ENCODE results near the gene VSTM2B. TPM values are rescaled to one million over a fixed set of nuclear protein-coding genes. Genes with fewer than 3 reads are reported as not detected.

VSTM2B gene
- total RNA-seq, 4 donors from 2014 or later, result not detected

DNA sequence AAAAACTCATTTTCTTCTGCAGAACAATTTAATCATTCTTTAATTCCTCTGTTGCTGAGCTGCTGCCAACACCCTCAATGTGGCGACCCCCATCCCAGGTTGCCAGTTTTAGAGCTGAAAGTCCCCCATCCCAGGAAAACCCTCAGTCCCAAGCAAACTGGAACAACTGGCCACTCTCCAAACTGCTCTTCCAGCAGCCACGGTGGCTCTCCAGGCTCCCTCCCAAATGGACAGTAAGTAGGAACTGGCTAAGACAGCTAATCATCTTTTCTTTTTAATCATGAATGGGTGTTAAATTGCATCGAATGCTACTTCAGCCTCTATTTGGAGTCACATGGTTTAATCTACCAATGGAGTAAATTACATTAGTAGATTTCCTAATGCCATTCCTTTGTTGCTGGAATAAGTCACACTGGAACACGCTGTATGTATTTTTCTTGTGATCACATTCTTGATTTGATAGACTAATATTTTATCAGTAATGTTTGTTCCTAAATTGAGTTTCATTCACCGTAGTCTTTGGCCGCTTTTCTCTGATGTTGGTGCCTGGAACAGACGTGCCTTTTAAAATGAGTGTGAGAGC, 33.7 kb upstream of the VSTM2B start:
- no peak for TF ChIP-seq POLR2AphosphoS5 (IDR thresholded peaks at IDR 0.05)
- TF ChIP-seq, protein P1, sequence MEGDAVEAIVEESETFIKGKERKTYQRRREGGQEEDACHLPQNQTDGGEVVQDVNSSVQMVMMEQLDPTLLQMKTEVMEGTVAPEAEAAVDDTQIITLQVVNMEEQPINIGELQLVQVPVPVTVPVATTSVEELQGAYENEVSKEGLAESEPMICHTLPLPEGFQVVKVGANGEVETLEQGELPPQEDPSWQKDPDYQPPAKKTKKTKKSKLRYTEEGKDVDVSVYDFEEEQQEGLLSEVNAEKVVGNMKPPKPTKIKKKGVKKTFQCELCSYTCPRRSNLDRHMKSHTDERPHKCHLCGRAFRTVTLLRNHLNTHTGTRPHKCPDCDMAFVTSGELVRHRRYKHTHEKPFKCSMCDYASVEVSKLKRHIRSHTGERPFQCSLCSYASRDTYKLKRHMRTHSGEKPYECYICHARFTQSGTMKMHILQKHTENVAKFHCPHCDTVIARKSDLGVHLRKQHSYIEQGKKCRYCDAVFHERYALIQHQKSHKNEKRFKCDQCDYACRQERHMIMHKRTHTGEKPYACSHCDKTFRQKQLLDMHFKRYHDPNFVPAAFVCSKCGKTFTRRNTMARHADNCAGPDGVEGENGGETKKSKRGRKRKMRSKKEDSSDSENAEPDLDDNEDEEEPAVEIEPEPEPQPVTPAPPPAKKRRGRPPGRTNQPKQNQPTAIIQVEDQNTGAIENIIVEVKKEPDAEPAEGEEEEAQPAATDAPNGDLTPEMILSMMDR (IDR thresholded peaks at IDR 0.05), result no peak
- TF ChIP-seq EP300 (IDR thresholded peaks at IDR 0.05; ENCODE audit: low read depth), result no peak
- TF ChIP-seq POLR2A (IDR thresholded peaks at IDR 0.05), result no peak
- no peaks in the 10 kb centered on the region for H3K9me3 ChIP-seq
- H3K27me3 ChIP-seq, result peaks cover 10% of the 10 kb centered on the region
- no peak overlapping the region for H3K27ac ChIP-seq
- intact Hi-C loops (cut with DNase I; ENCODE audit: low total_unique reads) (no loop called here), in situ Hi-C loops (cut with MboI; ENCODE audit: low pct_ligation_motif_present in 1 of 4, low pct_unique_long_range_greater_than_20kb in 1 of 4, low sequenced_read_pairs in 3 of 4) (no loop called here)
- WGBS, 2 donors (ENCODE audit: low coverage in 1 of 2), result 39 to 53% methylated on average over 5 to 7 of the region's 7 CpGs
- H3K36me3 ChIP-seq, result no peaks in the 10 kb centered on the region
- no peaks in the 10 kb centered on the region for H3K4me1 ChIP-seq
- no peak overlapping the region for H3K4me3 ChIP-seq
- no peak for DNase-seq

DNA sequence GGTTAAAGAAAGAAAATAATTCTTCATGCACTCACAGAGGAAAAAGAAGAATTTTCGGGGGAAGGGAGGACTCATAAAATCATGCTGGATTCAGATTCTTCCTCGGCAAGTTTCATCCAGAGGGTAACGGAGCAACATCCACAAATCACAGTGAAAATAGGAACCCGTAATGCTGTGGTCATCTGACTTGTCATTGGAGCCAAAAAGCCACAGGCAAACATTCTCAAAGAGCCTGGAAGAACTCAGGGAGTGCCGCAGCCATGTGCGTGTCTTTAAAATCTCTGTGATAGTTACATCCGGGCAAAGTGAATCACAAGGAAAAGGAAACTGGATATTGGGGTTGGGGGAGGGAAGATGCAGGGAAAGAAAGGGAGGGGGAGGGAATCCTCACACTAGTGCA, 33.0 kb upstream of the VSTM2B start:
- H3K4me3 ChIP-seq, result no peak overlapping the region
- H3K36me3 ChIP-seq, result no peaks in the 10 kb centered on the region
- intact Hi-C loops (cut with DNase I; ENCODE audit: low total_unique reads), result no loop called here
- no peaks in the 10 kb centered on the region for H3K9me3 ChIP-seq
- H3K4me1 ChIP-seq, result no peaks in the 10 kb centered on the region
- in situ Hi-C loops (cut with MboI; ENCODE audit: low pct_ligation_motif_present in 1 of 4, low pct_unique_long_range_greater_than_20kb in 1 of 4, low sequenced_read_pairs in 3 of 4), result no loop called here
- TF ChIP-seq EP300 (IDR thresholded peaks at IDR 0.05; ENCODE audit: low read depth) (no peak), POLR2AphosphoS5 (IDR thresholded peaks at IDR 0.05) (no peak), POLR2A (IDR thresholded peaks at IDR 0.05) (no peak)
- TF ChIP-seq, protein P1 (IDR thresholded peaks at IDR 0.05), result no peak
- H3K27me3 ChIP-seq, result peaks cover 10% of the 10 kb centered on the region
- 18 to 19% methylated on average over 7 of the region's 7 CpGs for WGBS, 2 donors (ENCODE audit: low coverage in 1 of 2)
- no peak overlapping the region for H3K27ac ChIP-seq
- DNase-seq, result no peak

DNA sequence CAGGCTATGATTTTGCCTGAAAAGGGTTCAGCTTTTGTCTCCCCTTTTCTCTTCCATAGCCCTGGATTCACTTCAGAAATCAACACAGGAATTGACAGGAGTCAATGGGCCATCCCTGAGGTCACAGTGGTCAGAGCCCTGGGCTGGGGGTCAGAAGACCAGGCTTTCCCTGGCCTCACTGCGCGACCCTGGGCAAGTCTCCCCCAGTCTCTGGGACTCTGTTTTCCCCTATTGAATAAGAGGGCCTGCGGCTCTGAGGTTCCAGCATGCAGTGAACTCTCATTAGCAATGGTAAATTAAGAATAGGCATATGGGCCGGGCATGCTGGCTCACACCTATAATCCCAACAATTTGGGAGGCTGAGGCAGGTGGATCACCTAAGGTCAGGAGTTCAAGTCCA, 30.7 kb upstream of the VSTM2B start:
- TF ChIP-seq, protein P1 (IDR thresholded peaks at IDR 0.05), result no peak
- TF ChIP-seq POLR2AphosphoS5 (IDR thresholded peaks at IDR 0.05), result no peak
- no peak for TF ChIP-seq EP300 (IDR thresholded peaks at IDR 0.05; ENCODE audit: low read depth)
- no peak for TF ChIP-seq POLR2A (IDR thresholded peaks at IDR 0.05)
- Histone ChIP-seq H3K9me3 (no peaks in the 10 kb centered on the region), H3K36me3 (no peaks in the 10 kb centered on the region), H3K27ac (no peak overlapping the region), H3K4me3 (no peak overlapping the region), H3K4me1 (no peaks in the 10 kb centered on the region), H3K27me3 (peaks cover 10% of the 10 kb centered on the region)
- DNase-seq, result no peak
- intact Hi-C loops (cut with DNase I; ENCODE audit: low total_unique reads) (no loop called here), in situ Hi-C loops (cut with MboI; ENCODE audit: low pct_ligation_motif_present in 1 of 4, low pct_unique_long_range_greater_than_20kb in 1 of 4, low sequenced_read_pairs in 3 of 4) (no loop called here)
- 98% methylated on average over 4 of the region's 4 CpGs; no CpG with 5 or more reads in 1 of the 2 donors for WGBS, 2 donors (ENCODE audit: low coverage in 1 of 2)

DNA sequence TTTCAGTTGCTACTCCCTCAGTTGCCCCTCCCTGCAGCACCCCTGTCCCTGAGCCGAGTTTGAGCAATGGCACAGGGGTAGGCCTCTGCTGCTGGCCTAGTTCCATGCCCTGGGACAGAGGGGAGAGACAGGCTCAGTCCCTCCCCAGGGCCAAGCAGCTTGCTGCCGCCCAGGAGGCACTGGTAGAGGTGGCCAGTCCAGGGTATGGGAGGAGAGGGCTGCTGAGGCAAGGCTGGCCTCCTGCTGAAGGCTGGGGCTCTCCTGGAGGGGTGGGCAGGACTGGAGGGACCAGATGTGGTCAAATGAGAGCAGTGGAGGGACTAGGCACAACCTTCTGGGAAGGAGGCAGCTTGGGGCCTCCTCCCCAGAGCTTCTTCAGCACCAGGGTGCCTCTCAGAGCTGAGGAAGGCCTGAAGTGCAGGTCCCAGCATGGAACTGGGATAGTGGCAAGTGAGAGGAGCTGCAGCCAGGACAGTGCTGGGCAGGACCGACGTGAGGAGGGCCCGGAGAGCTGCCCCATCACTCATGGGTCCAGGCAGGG, 29.8 kb upstream of the VSTM2B start:
- no peaks in the 10 kb centered on the region for H3K4me1 ChIP-seq
- TF ChIP-seq EP300 (IDR thresholded peaks at IDR 0.05; ENCODE audit: low read depth) (no peak), POLR2AphosphoS5 (IDR thresholded peaks at IDR 0.05) (no peak), POLR2A (IDR thresholded peaks at IDR 0.05) (no peak)
- TF ChIP-seq, protein P1 (IDR thresholded peaks at IDR 0.05), result no peak
- in situ Hi-C loops (cut with MboI; ENCODE audit: low pct_ligation_motif_present in 1 of 4, low pct_unique_long_range_greater_than_20kb in 1 of 4, low sequenced_read_pairs in 3 of 4) (no loop called here), intact Hi-C loops (cut with DNase I; ENCODE audit: low total_unique reads) (no loop called here)
- H3K9me3 ChIP-seq, result no peaks in the 10 kb centered on the region
- H3K4me3 ChIP-seq, result no peak overlapping the region
- no peak overlapping the region for H3K27ac ChIP-seq
- H3K27me3 ChIP-seq, result peaks cover 10% of the 10 kb centered on the region
- DNase-seq, result no peak
- no peaks in the 10 kb centered on the region for H3K36me3 ChIP-seq
- 84% methylated on average over 5 of the region's 5 CpGs; no CpG with 5 or more reads in 1 of the 2 donors for WGBS, 2 donors (ENCODE audit: low coverage in 1 of 2)
